Fibroblast of lung (primary cell): ENCODE data around the gene ERICH6. TPM values are rescaled to one million over a fixed set of nuclear protein-coding genes. Genes with fewer than 3 reads are reported as not detected.

Source experiments
- DNase-seq, 2 donors: peaks; one replicate each; pipeline versions ENCODE4 v3.0.0 to v3.0.0-alpha.2; 2010; ENCODE audit warnings: low read depth in 2 of 2
- H2AFZ ChIP-seq: 2 replicates; pipeline ENCODE4 v1.5.1; 2012; ENCODE audit warnings: low read length, control low read depth, inconsistent platforms
- H3K27ac ChIP-seq: 2 replicates; pipeline ENCODE4 v1.5.1; 2011; ENCODE audit warnings: low read length, control low read depth; ENCODE audit not compliant: insufficient read depth
- H3K27me3 ChIP-seq: 2 replicates; pipeline ENCODE4 v1.5.1; 2011; ENCODE audit warnings: mild to moderate bottlenecking, low read length; ENCODE audit not compliant: control insufficient read depth, insufficient read depth
- H3K36me3 ChIP-seq: 2 replicates; pipeline ENCODE4 v1.5.1; 2011; ENCODE audit warnings: low read length; ENCODE audit not compliant: control insufficient read depth, insufficient read depth
- H3K4me1 ChIP-seq: 2 replicates; pipeline ENCODE4 v1.5.1; 2011; ENCODE audit warnings: low read length; ENCODE audit not compliant: control insufficient read depth, insufficient read depth; ENCODE audit errors: extremely low read depth
- H3K4me2 ChIP-seq: 2 replicates; pipeline ENCODE4 v1.5.1; 2011; ENCODE audit warnings: low read length, control low read depth; ENCODE audit not compliant: insufficient read depth; ENCODE audit errors: extremely low read depth
- H3K4me3 ChIP-seq, 4 experiments: fragments of 200-600 bp in 1 of 4; sonication (generic) in 1 of 4; replicated peaks in 1 of 4; 2 replicates each; pipeline ENCODE4 v1.5.1; 2011 to 2016; ENCODE audit warnings: low read length in 4 of 4, low read depth in 3 of 4, mild to moderate bottlenecking in 3 of 4, control low read depth in 2 of 4, inconsistent platforms in 1 of 4, mixed read lengths in 1 of 4; ENCODE audit not compliant: insufficient read depth in 1 of 4; ENCODE audit errors: control extremely low read depth in 1 of 4
- H3K79me2 ChIP-seq: 2 replicates; pipeline ENCODE4 v1.5.1; 2012; ENCODE audit warnings: mild to moderate bottlenecking, low read length, inconsistent platforms; ENCODE audit not compliant: control insufficient read depth, insufficient read depth
- H3K9ac ChIP-seq: 2 replicates; pipeline ENCODE4 v1.5.1; 2011; ENCODE audit warnings: mild to moderate bottlenecking, low read length, control low read depth; ENCODE audit not compliant: insufficient read depth
- H3K9me3 ChIP-seq: 2 replicates; pipeline ENCODE4 v1.5.1; 2012; ENCODE audit warnings: low read depth, low read length; ENCODE audit not compliant: control insufficient read depth, insufficient read depth
- H4K20me1 ChIP-seq: 2 replicates; pipeline ENCODE4 v1.5.1; 2011; ENCODE audit warnings: low read length; ENCODE audit not compliant: control insufficient read depth, insufficient read depth; ENCODE audit errors: extremely low read depth
- CTCF ChIP-seq, 2 donors: IDR thresholded peaks in 1 of 2; conservative IDR thresholded peaks in 1 of 2; 1 replicate in 1 of 2; 2 replicates in 1 of 2; pipeline ENCODE4 v1.5.1; 2011 to 2012; ENCODE audit warnings: low read length in 2 of 2, control low read depth in 1 of 2, inconsistent platforms in 1 of 2, low read depth in 1 of 2, mild to moderate bottlenecking in 1 of 2
- EZH2 ChIP-seq: IDR thresholded peaks from 2 replicates; pipeline ENCODE4 v1.5.1; 2012; ENCODE audit warnings: low read length, control low read depth, mild to moderate bottlenecking; ENCODE audit errors: missing control alignments
- polyA plus RNA-seq, 2 donors: library from polyadenylated mRNA; depleted of rRNA in 1 of 2; stranded (reverse) in 1 of 2; unstranded in 1 of 2; fragments of >200 nt; gene quantifications; 2 replicates each; pipeline ENCODE4 v1.2.1, GENCODE V29; 2011 to 2012; ENCODE audit warnings: missing spikeins in 1 of 2
- total RNA-seq: library from RNA; depleted of rRNA; stranded (reverse); fragments of >200 nt; gene quantifications from 2 replicates; pipeline ENCODE4 v1.2.1, GENCODE V29; 2014

ERICH6 gene
- total and polyA plus RNA-seq, 2 donors (not counting 1 experiment from before 2014, with no cell fraction given): under 0.01 TPM; not detected in 1

- Histone ChIP-seq H3K27me3 (peaks cover 2% of the 10 kb centered on the region), H4K20me1 (no peaks in the 10 kb centered on the region), H3K4me1 (no peaks in the 10 kb centered on the region), H3K4me3 (no peak overlapping the region), H3K9me3 (no peaks in the 10 kb centered on the region), H3K4me2 (no peak overlapping the region), H3K9ac (no peak overlapping the region), H3K79me2 (no peaks in the 10 kb centered on the region), H3K36me3 (no peaks in the 10 kb centered on the region), H3K27ac (no peak overlapping the region), H2AFZ (no peak overlapping the region)
- TF ChIP-seq CTCF (conservative IDR thresholded peaks at IDR 0.05 in 1 of 2, IDR thresholded peaks at IDR 0.05 in 1 of 2; ENCODE audit: low read depth in 1 of 2, low read length in 2 of 2) (no peak), EZH2 (no peak)
- no peak for DNase-seq
Observed at GRCh38 chr3:150666167-150666566, 37.6 kb downstream of the ERICH6 start.

- Histone ChIP-seq H3K9me3 (no peaks in the 10 kb centered on the region), H3K4me1 (no peaks in the 10 kb centered on the region), H3K4me2 (no peak overlapping the region), H3K4me3 (no peak overlapping the region), H4K20me1 (no peaks in the 10 kb centered on the region), H3K9ac (no peak overlapping the region), H3K36me3 (no peaks in the 10 kb centered on the region), H3K79me2 (no peaks in the 10 kb centered on the region), H3K27me3 (peaks cover 2% of the 10 kb centered on the region), H2AFZ (no peak overlapping the region), H3K27ac (no peak overlapping the region)
- TF ChIP-seq CTCF (conservative IDR thresholded peaks at IDR 0.05 in 1 of 2, IDR thresholded peaks at IDR 0.05 in 1 of 2; ENCODE audit: low read depth in 1 of 2, low read length in 2 of 2) (no peak), EZH2 (no peak)
- no peak for DNase-seq
Observed at GRCh38 chr3:150663461-150663860, 40.3 kb downstream of the ERICH6 start.

- Histone ChIP-seq H3K79me2 (no peaks in the 10 kb centered on the region), H3K4me3 (no peak overlapping the region), H3K9me3 (no peaks in the 10 kb centered on the region), H4K20me1 (no peaks in the 10 kb centered on the region), H3K4me2 (no peak overlapping the region), H3K4me1 (no peaks in the 10 kb centered on the region), H3K9ac (no peak overlapping the region), H3K27ac (no peak overlapping the region), H3K27me3 (peaks cover 2% of the 10 kb centered on the region), H2AFZ (no peak overlapping the region), H3K36me3 (no peaks in the 10 kb centered on the region)
- TF ChIP-seq CTCF (conservative IDR thresholded peaks at IDR 0.05 in 1 of 2, IDR thresholded peaks at IDR 0.05 in 1 of 2; ENCODE audit: low read depth in 1 of 2, low read length in 2 of 2) (no peak), EZH2 (no peak)
- no peak for DNase-seq
Observed at GRCh38 chr3:150662410-150663200, 41.1 kb downstream of the ERICH6 start.
